H9 (cell line): ENCODE measurements around the gene CDKN2D. TPM values are rescaled to one million over a fixed set of nuclear protein-coding genes. Genes with fewer than 3 reads are reported as not detected.
A peak's percentile ranks its signal among the peaks of the same experiment; 100 is the strongest.

ENCODE experiments used
- DNase-seq: peaks from one replicate; pipeline ENCODE4 v3.0.0-alpha.2; 2017
- H2AFZ ChIP-seq: one replicate; pipeline ENCODE4 v1.6.1; 2013; ENCODE audit warnings: mild to moderate bottlenecking, low read length, control low read depth, moderate library complexity
- H2AK5ac ChIP-seq: 2 replicates; pipeline ENCODE4 v1.6.1; 2013; ENCODE audit warnings: low read length, control low read depth, mixed read lengths; ENCODE audit not compliant: insufficient read length
- H2BK120ac ChIP-seq: one replicate; pipeline ENCODE4 v1.6.1; 2013; ENCODE audit warnings: low read depth, mild to moderate bottlenecking, low read length, control low read depth, inconsistent platforms; ENCODE audit not compliant: poor library complexity, severe bottlenecking
- H2BK12ac ChIP-seq: 2 replicates; pipeline ENCODE4 v1.6.1; 2013; ENCODE audit warnings: low read length, control low read depth, mixed read lengths, low read depth; ENCODE audit not compliant: insufficient read length
- H2BK15ac ChIP-seq: 2 replicates; pipeline ENCODE4 v1.6.1; 2013; ENCODE audit warnings: low read depth, low read length, control low read depth
- H2BK20ac ChIP-seq: one replicate; pipeline ENCODE4 v1.6.1; 2013; ENCODE audit warnings: low read depth, mild to moderate bottlenecking, low read length, control low read depth, inconsistent platforms; ENCODE audit not compliant: poor library complexity, severe bottlenecking
- H2BK5ac ChIP-seq: 2 replicates; pipeline ENCODE4 v1.6.1; 2013; ENCODE audit warnings: low read length, control low read depth, mixed read lengths; ENCODE audit not compliant: insufficient read length
- H3K14ac ChIP-seq: 2 replicates; pipeline ENCODE4 v1.6.1; 2013; ENCODE audit warnings: low read length, control low read depth; ENCODE audit not compliant: insufficient read depth
- H3K18ac ChIP-seq: 2 replicates; pipeline ENCODE4 v1.6.1; 2013; ENCODE audit warnings: low read depth, mild to moderate bottlenecking, mixed read lengths, low read length, control low read depth; ENCODE audit not compliant: insufficient read length
- H3K23ac ChIP-seq: 2 replicates; pipeline ENCODE4 v1.6.1; 2013; ENCODE audit warnings: low read length, control low read depth, mixed read lengths, low read depth; ENCODE audit not compliant: insufficient read length
- H3K23me2 ChIP-seq: 2 replicates; pipeline ENCODE4 v1.6.1; 2013; ENCODE audit warnings: low read depth, mild to moderate bottlenecking, mixed read lengths, low read length, control low read depth; ENCODE audit not compliant: insufficient read length, poor library complexity, severe bottlenecking
- H3K27ac ChIP-seq: 2 replicates; pipeline ENCODE4 v1.5.1; 2013; ENCODE audit warnings: low read length, control low read depth, mixed read lengths, low read depth; ENCODE audit not compliant: insufficient read length
- H3K27me3 ChIP-seq: 2 replicates; pipeline ENCODE4 v1.6.1; 2013; ENCODE audit warnings: low read length, control low read depth, inconsistent platforms; ENCODE audit not compliant: insufficient read depth
- H3K4ac ChIP-seq: 2 replicates; pipeline ENCODE4 v1.6.1; 2013; ENCODE audit warnings: low read depth, mild to moderate bottlenecking, control low read depth, inconsistent platforms, low read length, moderate library complexity
- H3K4me1 ChIP-seq: 2 replicates; pipeline ENCODE4 v1.6.1; 2013; ENCODE audit warnings: low read length, control low read depth, inconsistent platforms; ENCODE audit not compliant: insufficient read depth
- H3K4me2 ChIP-seq: 2 replicates; pipeline ENCODE4 v1.6.1; 2013; ENCODE audit warnings: low read length, control low read depth, mixed read lengths; ENCODE audit not compliant: insufficient read length, insufficient read depth
- H3K56ac ChIP-seq: 2 replicates; pipeline ENCODE4 v1.6.1; 2013; ENCODE audit warnings: low read depth, mild to moderate bottlenecking, mixed read lengths, low read length, control low read depth; ENCODE audit not compliant: insufficient read length
- H3K79me1 ChIP-seq: 2 replicates; pipeline ENCODE4 v1.6.1; 2013; ENCODE audit warnings: low read depth, mild to moderate bottlenecking, moderate library complexity, low read length, control low read depth, inconsistent platforms; ENCODE audit not compliant: insufficient read depth, poor library complexity, severe bottlenecking
- H3K79me2 ChIP-seq: 2 replicates; pipeline ENCODE4 v1.6.1; 2013; ENCODE audit warnings: low read length, control low read depth, inconsistent platforms; ENCODE audit not compliant: insufficient read depth
- H3K9ac ChIP-seq: 2 replicates; pipeline ENCODE4 v1.6.1; 2013; ENCODE audit warnings: low read length, control low read depth, mixed read lengths; ENCODE audit not compliant: insufficient read length; ENCODE audit errors: extremely low read depth
- H3K9me3 ChIP-seq: one replicate; pipeline ENCODE4 v1.6.1; 2013; ENCODE audit warnings: low read depth, low read length, inconsistent platforms; ENCODE audit not compliant: control insufficient read depth
- H3T11ph ChIP-seq: one replicate; pipeline ENCODE4 v1.6.1; 2013; ENCODE audit warnings: mild to moderate bottlenecking, low read length, control low read depth, inconsistent platforms
- H4K20me1 ChIP-seq: one replicate; pipeline ENCODE4 v1.6.1; 2013; ENCODE audit not compliant: control insufficient read depth, insufficient read length, insufficient read depth
- H4K5ac ChIP-seq: 2 replicates; pipeline ENCODE4 v1.6.1; 2013; ENCODE audit warnings: low read depth, mild to moderate bottlenecking, mixed read lengths, low read length, control low read depth; ENCODE audit not compliant: insufficient read length
- H4K8ac ChIP-seq: replicated peaks from 2 replicates; pipeline ENCODE4 v1.6.1; 2013; ENCODE audit warnings: low read length, control low read depth, mixed read lengths, low read depth; ENCODE audit not compliant: insufficient read length
- H4K91ac ChIP-seq: 2 replicates; pipeline ENCODE4 v1.6.1; 2013; ENCODE audit warnings: low read depth, mild to moderate bottlenecking, moderate library complexity, mixed read lengths, low read length, control low read depth; ENCODE audit not compliant: insufficient read length
- H3K27ac Mint-ChIP-seq, 3 experiments: 2 replicates in 2 of 3; 3 replicates in 1 of 3; pipeline ENCODE4 v1.8.0; 2020 to 2021; ENCODE audit warnings: mixed read lengths in 3 of 3, mild to moderate bottlenecking in 1 of 3, moderate library complexity in 1 of 3
- H3K27me3 Mint-ChIP-seq: 2 replicates; pipeline ENCODE4 v1.8.0; 2021; ENCODE audit warnings: low read depth, mild to moderate bottlenecking, moderate library complexity, mixed read lengths
- H3K36me3 Mint-ChIP-seq, 3 experiments: 2 replicates in 2 of 3; 3 replicates in 1 of 3; pipeline ENCODE4 v1.8.0; 2020 to 2021; ENCODE audit warnings: low read depth in 3 of 3, mixed read lengths in 3 of 3; ENCODE audit not compliant: insufficient read depth in 1 of 3
- H3K4me1 Mint-ChIP-seq, 2 experiments: 2 replicates each; pipeline ENCODE4 v1.8.0; 2020; ENCODE audit warnings: mixed read lengths in 2 of 2
- H3K4me3 Mint-ChIP-seq, 2 experiments: 2 replicates in 1 of 2; 3 replicates in 1 of 2; pipeline ENCODE4 v1.8.0; 2020 to 2021; ENCODE audit warnings: mild to moderate bottlenecking in 2 of 2, mixed read lengths in 2 of 2, moderate library complexity in 1 of 2
- H3K9me3 Mint-ChIP-seq, 2 experiments: 2 replicates in 1 of 2; 3 replicates in 1 of 2; pipeline ENCODE4 v1.8.0; 2020; ENCODE audit warnings: mild to moderate bottlenecking in 2 of 2, mixed read lengths in 2 of 2, moderate library complexity in 1 of 2
- CTCF ChIP-seq: fragments of 200-600 bp; sonication (generic); conservative IDR thresholded peaks from 3 replicates; pipeline ENCODE4 v1.8.0; 2021; ENCODE audit warnings: antibody characterized with exemption, mild to moderate bottlenecking
- WGBS: extraction: QIAGEN DNeasy Blood & Tissue Kit; methylation state at CpG from one replicate; pipeline ENCODE4 v1.1.7; 2013; ENCODE audit warnings: missing lambda C conversion rate, low lambda C conversion rate, mixed read lengths; ENCODE audit not compliant: insufficient read length; ENCODE audit errors: extremely low coverage; 5-methylcytosine and 5-hydroxymethylcytosine counted together
- total RNA-seq: library from RNA; stranded (reverse); gene quantifications from 2 replicates; pipeline ENCODE4 v1.2.1, GENCODE V29; 2021

CDKN2D gene
- total RNA-seq, 1 experiment from 2014 or later, result 2.8 TPM

- Mint-ChIP-seq H3K4me1 (peaks cover 31 to 33% of the 10 kb centered on the region in 2 experiments), H3K27me3 (peaks cover 16% of the 10 kb centered on the region), H3K4me3 (peak overlapping the region; percentile 97 to 99), H3K27ac (peak overlapping the region in 1 of 3 experiments; percentile 39; a peak in 1 of 7 replicates), H3K9me3 (no peaks in the 10 kb centered on the region), H3K36me3 (peaks cover 10 to 13% (median 10%) of the 10 kb centered on the region in 3 experiments; a peak in 6 of 7 replicates)
- H4K5ac ChIP-seq, result no peak overlapping the region
- H2AK5ac ChIP-seq, result no peak overlapping the region
- no peak overlapping the region for H3K9ac ChIP-seq
- H2BK20ac ChIP-seq, result no peak overlapping the region
- H4K91ac ChIP-seq, result no peak overlapping the region
- H3T11ph ChIP-seq, result no peak overlapping the region
- H3K23me2 ChIP-seq, result peaks cover 10% of the 10 kb centered on the region
- DNase-seq, result no peak
- H3K4me2 ChIP-seq, result no peak overlapping the region
- H3K14ac ChIP-seq, result no peak overlapping the region
- TF ChIP-seq CTCF, result no peak
- H2BK5ac ChIP-seq, result no peak overlapping the region
- no peak overlapping the region for H3K23ac ChIP-seq
- H3K79me2 ChIP-seq, result no peaks in the 10 kb centered on the region
- no peak overlapping the region for H3K18ac ChIP-seq
- no peaks in the 10 kb centered on the region for H4K20me1 ChIP-seq
- H3K4me1 ChIP-seq, result no peaks in the 10 kb centered on the region
- no peak overlapping the region for H4K8ac ChIP-seq
- no peaks in the 10 kb centered on the region for H3K9me3 ChIP-seq
- H2BK15ac ChIP-seq, result no peak overlapping the region
- H3K4ac ChIP-seq, result no peak overlapping the region
- WGBS, result no CpG with 5 or more reads among the region's 19 CpGs
- H2BK120ac ChIP-seq, result no peak overlapping the region
- H3K56ac ChIP-seq, result no peak overlapping the region
- H3K27me3 ChIP-seq, result no peaks in the 10 kb centered on the region
- H2BK12ac ChIP-seq, result no peak overlapping the region
- no peak overlapping the region for H2AFZ ChIP-seq
- no peaks in the 10 kb centered on the region for H3K79me1 ChIP-seq
- H3K27ac ChIP-seq, result no peak overlapping the region
Measured at GRCh38 chr19:10566658-10567410, 1.9 kb downstream of the CDKN2D start.
